ENCODE results near the gene SH3TC1.

DNA sequence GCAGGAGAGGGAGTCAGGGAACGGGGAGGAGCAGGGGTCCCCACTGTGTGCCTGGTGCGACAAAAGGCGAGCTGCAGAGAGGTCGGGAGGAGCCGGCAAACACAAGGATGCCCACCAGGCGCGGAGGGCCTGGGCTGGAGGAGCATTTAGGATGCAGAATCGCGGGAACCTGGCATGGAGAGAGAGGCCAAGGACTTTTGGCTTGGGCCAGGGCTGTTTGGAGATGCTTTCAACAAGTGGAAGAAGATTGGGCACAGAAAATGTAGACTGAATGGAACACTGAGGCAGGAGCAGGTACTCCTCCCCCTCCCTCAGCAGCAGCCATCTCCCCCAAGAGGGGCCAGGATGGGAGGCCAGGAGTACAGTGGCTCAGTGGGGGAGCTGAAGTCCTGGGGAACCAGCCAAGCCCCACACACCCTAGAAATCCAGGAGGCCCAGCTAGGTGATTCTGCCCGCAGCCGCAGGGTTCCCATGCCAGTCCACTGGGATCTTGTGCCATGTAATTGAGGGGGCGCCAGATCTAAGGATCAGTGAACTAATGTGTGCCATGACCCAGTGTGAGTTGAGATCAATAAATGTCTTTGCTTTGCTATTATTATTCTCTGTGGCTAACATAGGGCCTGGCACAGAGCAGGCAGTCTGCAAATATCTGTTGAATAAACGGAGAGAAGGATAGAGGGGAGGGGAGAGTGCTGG lies 39.4 kb upstream of the SH3TC1 start:
- TF ChIP-seq CTCF (IDR thresholded peaks at IDR 0.05 in 8 of 11, conservative IDR thresholded peaks at IDR 0.05 in 3 of 11) (no peak), POLR2A (IDR thresholded peaks at IDR 0.05) (no peak), POLR2AphosphoS5 (IDR thresholded peaks at IDR 0.05) (no peak)
